H1 (cell line): ENCODE results near the gene ELOVL5. TPM values are rescaled to one million over a fixed set of nuclear protein-coding genes. Genes with fewer than 3 reads are reported as not detected.

ENCODE experiments used
- POLR2AphosphoS5 ChIP-seq: IDR thresholded peaks from 2 replicates; pipeline ENCODE4 v1.6.1; 2011; ENCODE audit warnings: low read depth, low read length
- RBBP5 ChIP-seq: IDR thresholded peaks from 2 replicates; pipeline ENCODE4 v1.7.1; 2012; ENCODE audit warnings: low read depth, mild to moderate bottlenecking, inconsistent platforms, low read length, moderate library complexity, borderline replicate concordance
- polyA plus RNA-seq, 7 experiments: library from polyadenylated mRNA; depleted of rRNA in 3 of 7; stranded (reverse) in 5 of 7; unstranded in 2 of 7; fragments of >200 nt in 5 of 7; fragments of 200-250 nt in 2 of 7; gene quantifications; 1 replicate in 5 of 7; 2 replicates in 1 of 7; 4 replicates in 1 of 7; pipeline versions ENCODE4 v1.2.1 to v1.2.3, GENCODE V29; 2011 to 2013; ENCODE audit warnings: missing spikeins in 2 of 7, mixed read lengths in 2 of 7
- total RNA-seq: library from RNA; stranded (reverse); fragmentation: NEBNext Ultra II Directional; extraction: Animal tissue kit (Norgen Biotek cat#: 25700); gene quantifications from 2 replicates; pipeline ENCODE4 v1.2.1, GENCODE V29; 2021
- TF ChIP-seq, protein P1 (sequence below), 3 experiments: IDR thresholded peaks; 1 replicate in 2 of 3; 2 replicates in 1 of 3; pipeline versions ENCODE4 v1.5.1 to v1.6.1; 2011; ENCODE audit warnings: low read length in 3 of 3, mild to moderate bottlenecking in 3 of 3, inconsistent platforms in 2 of 3, low read depth in 1 of 3, moderate library complexity in 1 of 3; ENCODE audit not compliant: insufficient read depth in 1 of 3; ENCODE audit errors: control extremely low read depth in 1 of 3

ELOVL5 gene
- total and polyA plus RNA-seq, 2 of the 8 experiments (the other 6 are each of a cell fraction or from before 2014, with no cell fraction given): 113 to 156 TPM

GRCh38 chr6:53310771-53311585 is 37.8 kb downstream of the ELOVL5 start (continued):
- no peak for TF ChIP-seq RBBP5
- TF ChIP-seq, protein P1, sequence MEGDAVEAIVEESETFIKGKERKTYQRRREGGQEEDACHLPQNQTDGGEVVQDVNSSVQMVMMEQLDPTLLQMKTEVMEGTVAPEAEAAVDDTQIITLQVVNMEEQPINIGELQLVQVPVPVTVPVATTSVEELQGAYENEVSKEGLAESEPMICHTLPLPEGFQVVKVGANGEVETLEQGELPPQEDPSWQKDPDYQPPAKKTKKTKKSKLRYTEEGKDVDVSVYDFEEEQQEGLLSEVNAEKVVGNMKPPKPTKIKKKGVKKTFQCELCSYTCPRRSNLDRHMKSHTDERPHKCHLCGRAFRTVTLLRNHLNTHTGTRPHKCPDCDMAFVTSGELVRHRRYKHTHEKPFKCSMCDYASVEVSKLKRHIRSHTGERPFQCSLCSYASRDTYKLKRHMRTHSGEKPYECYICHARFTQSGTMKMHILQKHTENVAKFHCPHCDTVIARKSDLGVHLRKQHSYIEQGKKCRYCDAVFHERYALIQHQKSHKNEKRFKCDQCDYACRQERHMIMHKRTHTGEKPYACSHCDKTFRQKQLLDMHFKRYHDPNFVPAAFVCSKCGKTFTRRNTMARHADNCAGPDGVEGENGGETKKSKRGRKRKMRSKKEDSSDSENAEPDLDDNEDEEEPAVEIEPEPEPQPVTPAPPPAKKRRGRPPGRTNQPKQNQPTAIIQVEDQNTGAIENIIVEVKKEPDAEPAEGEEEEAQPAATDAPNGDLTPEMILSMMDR (IDR thresholded peaks at IDR 0.05; ENCODE audit: control extremely low read depth in 1 of 3, insufficient read depth in 1 of 3, low read depth in 1 of 3, low read length in 3 of 3): no peak
- TF ChIP-seq POLR2AphosphoS5: no peak
